ENCODE results near the gene MAP6D1.

GRCh38 chr3:183845090-183845489 lies 19.7 kb upstream of the MAP6D1 start:
- TF ChIP-seq CTCF (conservative IDR thresholded peaks at IDR 0.05; ENCODE audit: low read length) (no peak), EZH2phosphoT487 (IDR thresholded peaks at IDR 0.05; ENCODE audit: borderline replicate concordance) (no peak)

All from Loucy (cell line).